H9 (cell line): Measurements from ENCODE around the gene ANGPT4. TPM values are rescaled to one million over a fixed set of nuclear protein-coding genes. Genes with fewer than 3 reads are reported as not detected.
"Not testable (repeated sequence)": the region's sequence is repeated elsewhere in the genome, so short reads cannot be mapped to it uniquely, and the experiment has no call there.

Experiments used
- DNase-seq: peaks from one replicate; pipeline ENCODE4 v3.0.0-alpha.2; 2017
- H2AFZ ChIP-seq: one replicate; pipeline ENCODE4 v1.6.1; 2013; ENCODE audit warnings: mild to moderate bottlenecking, low read length, control low read depth, moderate library complexity
- H2AK5ac ChIP-seq: 2 replicates; pipeline ENCODE4 v1.6.1; 2013; ENCODE audit warnings: low read length, control low read depth, mixed read lengths; ENCODE audit not compliant: insufficient read length
- H2BK120ac ChIP-seq: one replicate; pipeline ENCODE4 v1.6.1; 2013; ENCODE audit warnings: low read depth, mild to moderate bottlenecking, low read length, control low read depth, inconsistent platforms; ENCODE audit not compliant: poor library complexity, severe bottlenecking
- H2BK12ac ChIP-seq: 2 replicates; pipeline ENCODE4 v1.6.1; 2013; ENCODE audit warnings: low read length, control low read depth, mixed read lengths, low read depth; ENCODE audit not compliant: insufficient read length
- H2BK15ac ChIP-seq: 2 replicates; pipeline ENCODE4 v1.6.1; 2013; ENCODE audit warnings: low read depth, low read length, control low read depth
- H2BK20ac ChIP-seq: one replicate; pipeline ENCODE4 v1.6.1; 2013; ENCODE audit warnings: low read depth, mild to moderate bottlenecking, low read length, control low read depth, inconsistent platforms; ENCODE audit not compliant: poor library complexity, severe bottlenecking
- H2BK5ac ChIP-seq: 2 replicates; pipeline ENCODE4 v1.6.1; 2013; ENCODE audit warnings: low read length, control low read depth, mixed read lengths; ENCODE audit not compliant: insufficient read length
- H3K14ac ChIP-seq: 2 replicates; pipeline ENCODE4 v1.6.1; 2013; ENCODE audit warnings: low read length, control low read depth; ENCODE audit not compliant: insufficient read depth
- H3K18ac ChIP-seq: 2 replicates; pipeline ENCODE4 v1.6.1; 2013; ENCODE audit warnings: low read depth, mild to moderate bottlenecking, mixed read lengths, low read length, control low read depth; ENCODE audit not compliant: insufficient read length
- H3K23ac ChIP-seq: 2 replicates; pipeline ENCODE4 v1.6.1; 2013; ENCODE audit warnings: low read length, control low read depth, mixed read lengths, low read depth; ENCODE audit not compliant: insufficient read length
- H3K23me2 ChIP-seq: 2 replicates; pipeline ENCODE4 v1.6.1; 2013; ENCODE audit warnings: low read depth, mild to moderate bottlenecking, mixed read lengths, low read length, control low read depth; ENCODE audit not compliant: insufficient read length, poor library complexity, severe bottlenecking
- H3K27ac ChIP-seq: 2 replicates; pipeline ENCODE4 v1.5.1; 2013; ENCODE audit warnings: low read length, control low read depth, mixed read lengths, low read depth; ENCODE audit not compliant: insufficient read length
- H3K27me3 ChIP-seq: 2 replicates; pipeline ENCODE4 v1.6.1; 2013; ENCODE audit warnings: low read length, control low read depth, inconsistent platforms; ENCODE audit not compliant: insufficient read depth
- H3K4ac ChIP-seq: 2 replicates; pipeline ENCODE4 v1.6.1; 2013; ENCODE audit warnings: low read depth, mild to moderate bottlenecking, control low read depth, inconsistent platforms, low read length, moderate library complexity
- H3K4me1 ChIP-seq: 2 replicates; pipeline ENCODE4 v1.6.1; 2013; ENCODE audit warnings: low read length, control low read depth, inconsistent platforms; ENCODE audit not compliant: insufficient read depth
- H3K4me2 ChIP-seq: 2 replicates; pipeline ENCODE4 v1.6.1; 2013; ENCODE audit warnings: low read length, control low read depth, mixed read lengths; ENCODE audit not compliant: insufficient read length, insufficient read depth
- H3K56ac ChIP-seq: 2 replicates; pipeline ENCODE4 v1.6.1; 2013; ENCODE audit warnings: low read depth, mild to moderate bottlenecking, mixed read lengths, low read length, control low read depth; ENCODE audit not compliant: insufficient read length
- H3K79me1 ChIP-seq: 2 replicates; pipeline ENCODE4 v1.6.1; 2013; ENCODE audit warnings: low read depth, mild to moderate bottlenecking, moderate library complexity, low read length, control low read depth, inconsistent platforms; ENCODE audit not compliant: insufficient read depth, poor library complexity, severe bottlenecking
- H3K79me2 ChIP-seq: 2 replicates; pipeline ENCODE4 v1.6.1; 2013; ENCODE audit warnings: low read length, control low read depth, inconsistent platforms; ENCODE audit not compliant: insufficient read depth
- H3K9ac ChIP-seq: 2 replicates; pipeline ENCODE4 v1.6.1; 2013; ENCODE audit warnings: low read length, control low read depth, mixed read lengths; ENCODE audit not compliant: insufficient read length; ENCODE audit errors: extremely low read depth
- H3K9me3 ChIP-seq: one replicate; pipeline ENCODE4 v1.6.1; 2013; ENCODE audit warnings: low read depth, low read length, inconsistent platforms; ENCODE audit not compliant: control insufficient read depth
- H3T11ph ChIP-seq: one replicate; pipeline ENCODE4 v1.6.1; 2013; ENCODE audit warnings: mild to moderate bottlenecking, low read length, control low read depth, inconsistent platforms
- H4K20me1 ChIP-seq: one replicate; pipeline ENCODE4 v1.6.1; 2013; ENCODE audit not compliant: control insufficient read depth, insufficient read length, insufficient read depth
- H4K5ac ChIP-seq: 2 replicates; pipeline ENCODE4 v1.6.1; 2013; ENCODE audit warnings: low read depth, mild to moderate bottlenecking, mixed read lengths, low read length, control low read depth; ENCODE audit not compliant: insufficient read length
- H4K8ac ChIP-seq: replicated peaks from 2 replicates; pipeline ENCODE4 v1.6.1; 2013; ENCODE audit warnings: low read length, control low read depth, mixed read lengths, low read depth; ENCODE audit not compliant: insufficient read length
- H4K91ac ChIP-seq: 2 replicates; pipeline ENCODE4 v1.6.1; 2013; ENCODE audit warnings: low read depth, mild to moderate bottlenecking, moderate library complexity, mixed read lengths, low read length, control low read depth; ENCODE audit not compliant: insufficient read length
- H3K27ac Mint-ChIP-seq, 3 experiments: 2 replicates in 2 of 3; 3 replicates in 1 of 3; pipeline ENCODE4 v1.8.0; 2020 to 2021; ENCODE audit warnings: mixed read lengths in 3 of 3, mild to moderate bottlenecking in 1 of 3, moderate library complexity in 1 of 3
- H3K27me3 Mint-ChIP-seq: 2 replicates; pipeline ENCODE4 v1.8.0; 2021; ENCODE audit warnings: low read depth, mild to moderate bottlenecking, moderate library complexity, mixed read lengths
- H3K36me3 Mint-ChIP-seq, 3 experiments: 2 replicates in 2 of 3; 3 replicates in 1 of 3; pipeline ENCODE4 v1.8.0; 2020 to 2021; ENCODE audit warnings: low read depth in 3 of 3, mixed read lengths in 3 of 3; ENCODE audit not compliant: insufficient read depth in 1 of 3
- H3K4me1 Mint-ChIP-seq, 2 experiments: 2 replicates each; pipeline ENCODE4 v1.8.0; 2020; ENCODE audit warnings: mixed read lengths in 2 of 2
- H3K4me3 Mint-ChIP-seq, 2 experiments: 2 replicates in 1 of 2; 3 replicates in 1 of 2; pipeline ENCODE4 v1.8.0; 2020 to 2021; ENCODE audit warnings: mild to moderate bottlenecking in 2 of 2, mixed read lengths in 2 of 2, moderate library complexity in 1 of 2
- H3K9me3 Mint-ChIP-seq, 2 experiments: 2 replicates in 1 of 2; 3 replicates in 1 of 2; pipeline ENCODE4 v1.8.0; 2020; ENCODE audit warnings: mild to moderate bottlenecking in 2 of 2, mixed read lengths in 2 of 2, moderate library complexity in 1 of 2
- CTCF ChIP-seq: fragments of 200-600 bp; sonication (generic); conservative IDR thresholded peaks from 3 replicates; pipeline ENCODE4 v1.8.0; 2021; ENCODE audit warnings: antibody characterized with exemption, mild to moderate bottlenecking
- WGBS: extraction: QIAGEN DNeasy Blood & Tissue Kit; methylation state at CpG from one replicate; pipeline ENCODE4 v1.1.7; 2013; ENCODE audit warnings: missing lambda C conversion rate, low lambda C conversion rate, mixed read lengths; ENCODE audit not compliant: insufficient read length; ENCODE audit errors: extremely low coverage; 5-methylcytosine and 5-hydroxymethylcytosine counted together
- total RNA-seq: library from RNA; stranded (reverse); gene quantifications from 2 replicates; pipeline ENCODE4 v1.2.1, GENCODE V29; 2021

ANGPT4 gene
- total RNA-seq, 1 experiment from 2014 or later: 0.11 TPM

DNA sequence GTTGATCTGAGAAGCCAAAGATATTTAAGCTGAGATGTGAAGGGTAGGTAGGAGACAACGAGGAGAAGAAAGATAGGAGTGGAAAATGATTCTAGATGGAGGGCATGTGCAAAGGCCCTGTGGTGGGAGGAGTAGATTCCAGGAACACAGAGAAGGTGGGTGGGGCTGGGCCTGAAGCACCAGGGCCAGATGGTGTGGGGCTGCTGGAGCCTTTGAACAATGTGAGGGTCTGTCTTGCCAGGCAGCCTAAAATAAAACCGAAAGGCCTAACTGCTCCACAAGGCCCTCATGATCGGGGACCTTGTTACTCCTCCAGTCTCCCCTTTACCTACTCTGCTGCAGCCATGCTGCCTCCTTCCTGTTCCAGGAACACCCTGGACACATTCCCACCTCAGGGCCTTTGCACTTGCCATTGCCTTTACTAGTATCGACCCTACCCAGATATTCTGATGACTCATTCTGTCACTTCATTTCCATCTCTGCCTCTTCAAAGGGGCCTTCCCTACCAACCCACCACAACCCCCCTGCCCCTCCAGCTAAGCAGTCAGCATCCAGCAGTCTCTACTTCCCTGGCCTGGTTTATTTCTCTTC lies 62.6 kb downstream of the ANGPT4 start:
- Histone ChIP-seq H3K27me3 (no peaks in the 10 kb centered on the region), H3K79me1 (no peaks in the 10 kb centered on the region), H2BK5ac (no peak overlapping the region), H4K20me1 (no peaks in the 10 kb centered on the region), H3K4me1 (no peaks in the 10 kb centered on the region), H2AK5ac (no peak overlapping the region), H3K4ac (no peak overlapping the region), H3K56ac (no peak overlapping the region), H2BK20ac (no peak overlapping the region), H3K9me3 (no peaks in the 10 kb centered on the region), H4K5ac (no peak overlapping the region), H3K18ac (no peak overlapping the region), H2BK12ac (no peak overlapping the region), H4K91ac (no peak overlapping the region), H3K23me2 (no peaks in the 10 kb centered on the region), H3T11ph (no peak overlapping the region), H3K4me2 (no peak overlapping the region), H2BK15ac (no peak overlapping the region), H4K8ac (no peak overlapping the region), H3K9ac (no peak overlapping the region), H2AFZ (no peak overlapping the region), H2BK120ac (no peak overlapping the region), H3K14ac (no peak overlapping the region), H3K27ac (no peak overlapping the region), H3K23ac (no peak overlapping the region), H3K79me2 (no peaks in the 10 kb centered on the region)
- no peak for TF ChIP-seq CTCF
- Mint-ChIP-seq H3K27ac (no peak overlapping the region), H3K4me1 (peaks cover 6 to 7% of the 10 kb centered on the region in 2 experiments; a peak in 3 of 4 replicates), H3K4me3 (no peak overlapping the region; a peak in 1 of 5 replicates), H3K27me3 (no peaks in the 10 kb centered on the region), H3K36me3 (no peaks in the 10 kb centered on the region), H3K9me3 (no peaks in the 10 kb centered on the region)
- no peak for DNase-seq
- no CpG with 5 or more reads among the region's 4 CpGs for WGBS

GRCh38 chr20:848731-849130 lies 67.4 kb downstream of the ANGPT4 start:
- H3K9me3 Mint-ChIP-seq, H3K79me2 ChIP-seq, H3K4me3 Mint-ChIP-seq, H3K27me3 ChIP-seq, H3K4me2 ChIP-seq, H2BK5ac ChIP-seq, H3K79me1 ChIP-seq, H3K27ac Mint-ChIP-seq, H3K4me1 ChIP-seq, H2BK20ac ChIP-seq, H3K27me3 Mint-ChIP-seq, H4K91ac ChIP-seq, H2BK120ac ChIP-seq, H2AK5ac ChIP-seq, H2AFZ ChIP-seq, H3K4ac ChIP-seq, H3T11ph ChIP-seq, H3K27ac ChIP-seq, H3K9ac ChIP-seq, H2BK12ac ChIP-seq, H3K56ac ChIP-seq, H3K14ac ChIP-seq, H4K5ac ChIP-seq, H3K36me3 Mint-ChIP-seq, H4K20me1 ChIP-seq, H2BK15ac ChIP-seq, H3K23ac ChIP-seq, H4K8ac ChIP-seq, H3K9me3 ChIP-seq, H3K18ac ChIP-seq, DNase-seq: not testable (repeated sequence)
- peaks cover 24 to 27% of the 10 kb centered on the region in 2 experiments for H3K4me1 Mint-ChIP-seq
- H3K23me2 ChIP-seq: peaks cover 14% of the 10 kb centered on the region
- no CpG with 5 or more reads among the region's 8 CpGs for WGBS
